H1 (cell line): ENCODE results near the gene ATP11A. TPM values are rescaled to one million over a fixed set of nuclear protein-coding genes. Genes with fewer than 3 reads are reported as not detected.

Experiments
- CTCF ChIA-PET: fragments of 300-600 bp; sonication (Branson Sonifier 250); formaldehyde crosslinking; loops from one replicate; lab custom pipeline; 2021; ENCODE audit not compliant: partially characterized antibody; lab: Charles Lee
- POLR2A ChIA-PET: fragments of 300-600 bp; sonication (Branson Sonifier 250); formaldehyde crosslinking; loops from one replicate; lab custom pipeline; 2021; ENCODE audit warnings: inconsistent platforms; ENCODE audit not compliant: partially characterized antibody; lab: Charles Lee
- DNase-seq, 2 experiments: peaks; one replicate each; pipeline versions ENCODE4 v3.0.0 to v3.0.0-alpha.2; 2010 to 2022; ENCODE audit warnings: low spot score in 2 of 2, low read depth in 1 of 2, mixed read lengths in 1 of 2
- FAIRE-seq: peaks from 2 replicates; lab custom pipeline; 2011; peaks lifted over from hg19 to GRCh38; lab: Jason Lieb, UNC
- H2AFZ ChIP-seq: 2 replicates; pipeline ENCODE4 v1.8.1; 2012; ENCODE audit warnings: low read length, inconsistent platforms
- H2AK5ac ChIP-seq: 2 replicates; pipeline ENCODE4 v1.6.1; 2013; ENCODE audit warnings: low read depth, low read length
- H2BK120ac ChIP-seq: replicated peaks from 2 replicates; pipeline ENCODE3; 2013; ENCODE audit warnings: low read depth, low read length, inconsistent platforms
- H2BK12ac ChIP-seq: 2 replicates; pipeline ENCODE4 v1.6.1; 2013; ENCODE audit warnings: low read depth, low read length
- H2BK15ac ChIP-seq: 2 replicates; pipeline ENCODE4 v1.6.1; 2013; ENCODE audit warnings: low read length
- H2BK20ac ChIP-seq: 2 replicates; pipeline ENCODE4 v1.6.1; 2013; ENCODE audit warnings: low read length
- H2BK5ac ChIP-seq: 2 replicates; pipeline ENCODE4 v1.6.1; 2013; ENCODE audit warnings: low read depth, low read length
- H3K14ac ChIP-seq: 2 replicates; pipeline ENCODE4 v1.6.1; 2013; ENCODE audit warnings: inconsistent platforms; ENCODE audit not compliant: insufficient read length
- H3K18ac ChIP-seq: 2 replicates; pipeline ENCODE4 v1.6.1; 2013; ENCODE audit warnings: low read length; ENCODE audit errors: extremely low read depth
- H3K23ac ChIP-seq: 2 replicates; pipeline ENCODE4 v1.6.1; 2013; ENCODE audit warnings: inconsistent platforms; ENCODE audit not compliant: insufficient read length
- H3K23me2 ChIP-seq: 2 replicates; pipeline ENCODE4 v1.6.1; 2013; ENCODE audit warnings: low read depth, low read length
- H3K27ac ChIP-seq: 2 replicates; pipeline ENCODE4 v1.6.1; 2011; ENCODE audit warnings: low read depth, low read length, inconsistent platforms
- H3K27me3 ChIP-seq, 4 experiments: replicated peaks in 1 of 4; 1 replicate in 1 of 4; 2 replicates in 3 of 4; pipeline versions ENCODE4 v1.6.1 to v1.8.1; 2011 to 2013; ENCODE audit warnings: low read length in 3 of 4, mild to moderate bottlenecking in 3 of 4, inconsistent platforms in 2 of 4, mixed read lengths in 2 of 4, moderate library complexity in 1 of 4; ENCODE audit not compliant: control insufficient read depth in 3 of 4, insufficient read depth in 3 of 4; ENCODE audit errors: extremely low read depth in 1 of 4
- H3K36me3 ChIP-seq, 4 experiments: 2 replicates each; pipeline versions ENCODE4 v1.6.1 to v1.8.1; 2011 to 2013; ENCODE audit warnings: mild to moderate bottlenecking in 4 of 4, low read length in 3 of 4, moderate library complexity in 2 of 4, control low read depth in 1 of 4, inconsistent platforms in 1 of 4; ENCODE audit not compliant: insufficient read depth in 4 of 4, control insufficient read depth in 2 of 4
- H3K4ac ChIP-seq: replicated peaks from 2 replicates; pipeline ENCODE3; 2013; ENCODE audit warnings: low read length, low read depth, mixed read lengths, inconsistent platforms; ENCODE audit not compliant: insufficient read length
- H3K4me1 ChIP-seq, 4 experiments: replicated peaks in 1 of 4; 1 replicate in 1 of 4; 2 replicates in 3 of 4; pipeline versions ENCODE4 v1.6.1 to v1.8.1; 2011 to 2013; ENCODE audit warnings: low read length in 3 of 4, inconsistent platforms in 2 of 4, mixed read lengths in 1 of 4; ENCODE audit not compliant: insufficient read depth in 4 of 4, control insufficient read depth in 3 of 4
- H3K4me2 ChIP-seq, 2 experiments: 2 replicates each; pipeline versions ENCODE4 v1.6.1 to v1.8.1; 2011 to 2013; ENCODE audit warnings: low read depth in 2 of 2, low read length in 2 of 2, control low read depth in 1 of 2, inconsistent platforms in 1 of 2, mild to moderate bottlenecking in 1 of 2; ENCODE audit not compliant: insufficient read depth in 1 of 2
- H3K4me3 ChIP-seq, 4 experiments: fragments of 200-600, 300-600 bp in 1 of 4; sonication (generic), shearing (Covaris generic), sonication (Bioruptor Twin) in 1 of 4; 2 replicates each; pipeline versions ENCODE4 v1.5.1 to v1.8.1; 2011 to 2016; ENCODE audit warnings: low read length in 4 of 4, low read depth in 3 of 4, control low read depth in 2 of 4, inconsistent platforms in 2 of 4, mild to moderate bottlenecking in 2 of 4, mixed read lengths in 1 of 4, moderate library complexity in 1 of 4; ENCODE audit not compliant: insufficient read depth in 2 of 4; ENCODE audit errors: extremely low read depth in 1 of 4
- H3K56ac ChIP-seq: replicated peaks from 2 replicates; pipeline ENCODE3; 2013; ENCODE audit warnings: low read depth, mild to moderate bottlenecking, mixed read lengths, low read length, inconsistent platforms; ENCODE audit not compliant: insufficient read length
- H3K79me1 ChIP-seq: 2 replicates; pipeline ENCODE4 v1.6.1; 2013; ENCODE audit warnings: low read depth, low read length, control low read depth
- H3K79me2 ChIP-seq, 2 experiments: 2 replicates each; pipeline versions ENCODE4 v1.6.1 to v1.8.1; 2012 to 2013; ENCODE audit warnings: low read length in 2 of 2, mild to moderate bottlenecking in 2 of 2, inconsistent platforms in 1 of 2; ENCODE audit not compliant: insufficient read depth in 2 of 2, control insufficient read depth in 1 of 2
- H3K9ac ChIP-seq, 4 experiments: replicated peaks in 1 of 4; 1 replicate in 1 of 4; 2 replicates in 3 of 4; pipeline versions ENCODE4 v1.6.1 to v1.8.1; 2011 to 2013; ENCODE audit warnings: low read depth in 3 of 4, low read length in 3 of 4, control low read depth in 2 of 4, mild to moderate bottlenecking in 2 of 4, moderate library complexity in 2 of 4, inconsistent platforms in 1 of 4; ENCODE audit errors: extremely low read depth in 1 of 4
- H3K9me3 ChIP-seq, 2 experiments: 2 replicates each; pipeline versions ENCODE4 v1.6.1 to v1.8.1; 2012 to 2013; ENCODE audit warnings: mild to moderate bottlenecking in 2 of 2, moderate library complexity in 2 of 2, control low read depth in 1 of 2, inconsistent platforms in 1 of 2, low read depth in 1 of 2, low read length in 1 of 2, mixed read lengths in 1 of 2; ENCODE audit not compliant: insufficient read depth in 2 of 2
- H4K20me1 ChIP-seq, 2 experiments: replicated peaks in 1 of 2; 2 replicates each; pipeline versions ENCODE3 to v1.8.1; 2011 to 2013; ENCODE audit warnings: inconsistent platforms in 2 of 2, low read length in 2 of 2, mild to moderate bottlenecking in 1 of 2; ENCODE audit not compliant: insufficient read depth in 2 of 2, control insufficient read depth in 1 of 2
- H4K5ac ChIP-seq: 2 replicates; pipeline ENCODE4 v1.6.1; 2013; ENCODE audit warnings: low read length, low read depth, mixed read lengths, inconsistent platforms; ENCODE audit not compliant: insufficient read length
- H4K8ac ChIP-seq: 2 replicates; pipeline ENCODE4 v1.8.0; 2013; ENCODE audit warnings: mild to moderate bottlenecking, moderate library complexity, low read length, inconsistent platforms; ENCODE audit not compliant: insufficient read depth; ENCODE audit errors: extremely low read depth
- H4K91ac ChIP-seq: replicated peaks from 2 replicates; pipeline ENCODE3; 2013; ENCODE audit warnings: low read length, mixed read lengths, inconsistent platforms; ENCODE audit not compliant: insufficient read length
- ATF3 ChIP-seq: IDR thresholded peaks from 2 replicates; pipeline ENCODE4 v1.6.1; 2011; ENCODE audit warnings: low read depth, mild to moderate bottlenecking, low read length; ENCODE audit not compliant: insufficient read depth
- BCL11A ChIP-seq, 2 experiments: IDR thresholded peaks; one replicate each; pipeline ENCODE4 v1.6.1; 2011; ENCODE audit warnings: low read depth in 2 of 2, low read length in 2 of 2, mild to moderate bottlenecking in 2 of 2
- CBX8 ChIP-seq: fragments of 300-800, 300-1000 bp; sonication (generic); IDR thresholded peaks from 2 replicates; pipeline ENCODE4 v1.7.1; 2016; ENCODE audit warnings: low read depth, low read length, borderline replicate concordance
- CHD1 ChIP-seq: IDR thresholded peaks from 2 replicates; pipeline ENCODE4 v1.6.1; 2012; ENCODE audit warnings: low read depth, low read length, improper control_type of control experiment
- EP300 ChIP-seq, 2 experiments: IDR thresholded peaks; 1 replicate in 1 of 2; 2 replicates in 1 of 2; pipeline ENCODE4 v1.6.1; 2011 to 2012; ENCODE audit warnings: low read depth in 2 of 2, low read length in 2 of 2, mild to moderate bottlenecking in 2 of 2, borderline replicate concordance in 1 of 2, inconsistent platforms in 1 of 2, moderate library complexity in 1 of 2
- GABPA ChIP-seq: IDR thresholded peaks from 2 replicates; pipeline ENCODE4 v1.6.1; 2011; ENCODE audit warnings: mild to moderate bottlenecking, low read length, moderate library complexity, borderline replicate concordance; ENCODE audit not compliant: insufficient read depth
- NRF1 ChIP-seq: IDR thresholded peaks from 2 replicates; pipeline ENCODE4 v1.6.1; 2011; ENCODE audit warnings: mild to moderate bottlenecking, low read depth, low read length, improper control_type of control experiment
- POLR2A ChIP-seq, 2 experiments: IDR thresholded peaks; 1 replicate in 1 of 2; 2 replicates in 1 of 2; pipeline ENCODE4 v1.6.1; 2011; ENCODE audit warnings: low read depth in 2 of 2, low read length in 2 of 2, mild to moderate bottlenecking in 2 of 2; ENCODE audit errors: control extremely low read depth in 1 of 2
- RBBP5 ChIP-seq: IDR thresholded peaks from 2 replicates; pipeline ENCODE4 v1.7.1; 2012; ENCODE audit warnings: low read depth, mild to moderate bottlenecking, inconsistent platforms, low read length, moderate library complexity, borderline replicate concordance
- RXRA ChIP-seq: IDR thresholded peaks from 2 replicates; pipeline ENCODE4 v1.6.1; 2011; ENCODE audit warnings: low read depth, mild to moderate bottlenecking, low read length, moderate library complexity; ENCODE audit not compliant: insufficient read depth
- SIN3A ChIP-seq, 2 experiments: IDR thresholded peaks in 1 of 2; conservative IDR thresholded peaks in 1 of 2; 2 replicates each; pipeline ENCODE4 v1.6.1; 2011 to 2012; ENCODE audit warnings: low read length in 2 of 2, improper control_type of control experiment in 1 of 2, low read depth in 1 of 2, mild to moderate bottlenecking in 1 of 2
- SP2 ChIP-seq: IDR thresholded peaks from 2 replicates; pipeline ENCODE4 v1.6.1; 2012; ENCODE audit warnings: mild to moderate bottlenecking, low read length, inconsistent platforms
- ZNF274 ChIP-seq: IDR thresholded peaks from 2 replicates; pipeline ENCODE4 v1.7.0; 2012; ENCODE audit warnings: low read length, borderline replicate concordance; ENCODE audit errors: extremely low read depth
- WGBS, 2 experiments: shearing (Covaris generic) in 1 of 2; methylation state at CpG; one replicate each; pipeline versions ENCODE4 v1.1.6 to v1.1.7; 2013 to 2015; ENCODE audit warnings: low lambda C conversion rate in 2 of 2, mixed read lengths in 2 of 2, inconsistent platforms in 1 of 2, low coverage in 1 of 2, missing lambda C conversion rate in 1 of 2; ENCODE audit not compliant: insufficient replicate concordance in 2 of 2, insufficient coverage in 1 of 2, insufficient read length in 1 of 2; ENCODE audit errors: extremely low coverage in 1 of 2, missing lambda C conversion rate in 1 of 2; 5-methylcytosine and 5-hydroxymethylcytosine counted together
- polyA plus RNA-seq, 7 experiments: library from polyadenylated mRNA; depleted of rRNA in 3 of 7; stranded (reverse) in 5 of 7; unstranded in 2 of 7; fragments of >200 nt in 5 of 7; fragments of 200-250 nt in 2 of 7; gene quantifications; 1 replicate in 5 of 7; 2 replicates in 1 of 7; 4 replicates in 1 of 7; pipeline versions ENCODE4 v1.2.1 to v1.2.3, GENCODE V29; 2011 to 2013; ENCODE audit warnings: missing spikeins in 2 of 7, mixed read lengths in 2 of 7
- total RNA-seq: library from RNA; stranded (reverse); fragmentation: NEBNext Ultra II Directional; extraction: Animal tissue kit (Norgen Biotek cat#: 25700); gene quantifications from 2 replicates; pipeline ENCODE4 v1.2.1, GENCODE V29; 2021

ATP11A gene
- total and polyA plus RNA-seq, 2 of the 8 experiments (the other 6 are each of a cell fraction or from before 2014, with no cell fraction given), result 28.8 to 72.9 TPM

- H3K27me3 ChIP-seq, result no peaks in the 10 kb centered on the region
- no peak overlapping the region for H2BK120ac ChIP-seq
- H2BK12ac ChIP-seq, result no peak overlapping the region
- no peak overlapping the region for H2BK5ac ChIP-seq
- peaks cover 2 to 3% of the 10 kb centered on the region in 2 experiments for H4K20me1 ChIP-seq
- no peak overlapping the region for H3K14ac ChIP-seq
- no peak overlapping the region for H2BK15ac ChIP-seq
- H3K9me3 ChIP-seq, result no peaks in the 10 kb centered on the region; a peak in 1 of 4 replicates
- CTCF ChIA-PET, result interaction anchor here (1.2 kb wide), 1 partner anchor 183 kb away, joined by 4 read pairs; no protein-coding TSS in a partner anchor
- no peaks in the 10 kb centered on the region; the same call in 1 of the 2 replicates for H3K23me2 ChIP-seq
- H3K23ac ChIP-seq, result no peak overlapping the region
- no peak overlapping the region for H4K8ac ChIP-seq
- no peak overlapping the region for H3K4me2 ChIP-seq
- H2AFZ ChIP-seq, result no peak overlapping the region
- no peak for FAIRE-seq
- no peak overlapping the region for H3K4ac ChIP-seq
- no peak overlapping the region for H2BK20ac ChIP-seq
- no peak overlapping the region for H2AK5ac ChIP-seq
- POLR2A ChIA-PET, result interaction anchor here (1.0 kb wide), 1 partner anchor 10 kb away, joined by 3 read pairs; no protein-coding TSS in a partner anchor
- TF ChIP-seq CBX8 (no peak), ATF3 (no peak), BCL11A (IDR thresholded peaks at IDR 0.05; ENCODE audit: low read depth in 2 of 2, low read length in 2 of 2) (no peak), GABPA (no peak), EP300 (IDR thresholded peaks at IDR 0.05; ENCODE audit: borderline replicate concordance in 1 of 2, low read depth in 2 of 2, low read length in 2 of 2) (no peak), RXRA (no peak), SP2 (no peak), ZNF274 (no peak), NRF1 (no peak), CHD1 (no peak), POLR2A (IDR thresholded peaks at IDR 0.05; ENCODE audit: control extremely low read depth in 1 of 2, low read depth in 2 of 2, low read length in 2 of 2) (no peak), RBBP5 (no peak), SIN3A (conservative IDR thresholded peaks at IDR 0.05 in 1 of 2, IDR thresholded peaks at IDR 0.05 in 1 of 2; ENCODE audit: low read depth in 1 of 2, low read length in 2 of 2) (no peak)
- TF ChIP-seq, all 59 proteins: peak for 0
- no peak overlapping the region for H4K91ac ChIP-seq
- no peak overlapping the region for H3K9ac ChIP-seq
- no peaks in the 10 kb centered on the region; the same call in 1 of the 2 replicates for H3K79me1 ChIP-seq
- no peak overlapping the region for H3K18ac ChIP-seq
- no peak overlapping the region for H4K5ac ChIP-seq
- no peaks in the 10 kb centered on the region for H3K79me2 ChIP-seq
- H3K4me3 ChIP-seq, result no peak overlapping the region
- H3K56ac ChIP-seq, result no peak overlapping the region
- no peak overlapping the region for H3K27ac ChIP-seq
- no peak for DNase-seq
- H3K4me1 ChIP-seq, result peaks cover 0 to 5% (median 1%) of the 10 kb centered on the region in 4 experiments; a peak in 3 of 7 replicates
- 80% methylated on average over 2 of the region's 2 CpGs; no CpG with 5 or more reads in 1 of the 2 experiments for WGBS, 2 experiments
- peaks cover 2 to 8% (median 5%) of the 10 kb centered on the region in 4 experiments; a peak in 1 of 8 replicates for H3K36me3 ChIP-seq
Observed at GRCh38 chr13:112802802-112803195, 113.0 kb downstream of the ATP11A start.
